ENCODE data around the gene METTL25B.
A peak's percentile ranks its signal among the peaks of the same experiment; 100 is the strongest.

METTL25B gene

DNA sequence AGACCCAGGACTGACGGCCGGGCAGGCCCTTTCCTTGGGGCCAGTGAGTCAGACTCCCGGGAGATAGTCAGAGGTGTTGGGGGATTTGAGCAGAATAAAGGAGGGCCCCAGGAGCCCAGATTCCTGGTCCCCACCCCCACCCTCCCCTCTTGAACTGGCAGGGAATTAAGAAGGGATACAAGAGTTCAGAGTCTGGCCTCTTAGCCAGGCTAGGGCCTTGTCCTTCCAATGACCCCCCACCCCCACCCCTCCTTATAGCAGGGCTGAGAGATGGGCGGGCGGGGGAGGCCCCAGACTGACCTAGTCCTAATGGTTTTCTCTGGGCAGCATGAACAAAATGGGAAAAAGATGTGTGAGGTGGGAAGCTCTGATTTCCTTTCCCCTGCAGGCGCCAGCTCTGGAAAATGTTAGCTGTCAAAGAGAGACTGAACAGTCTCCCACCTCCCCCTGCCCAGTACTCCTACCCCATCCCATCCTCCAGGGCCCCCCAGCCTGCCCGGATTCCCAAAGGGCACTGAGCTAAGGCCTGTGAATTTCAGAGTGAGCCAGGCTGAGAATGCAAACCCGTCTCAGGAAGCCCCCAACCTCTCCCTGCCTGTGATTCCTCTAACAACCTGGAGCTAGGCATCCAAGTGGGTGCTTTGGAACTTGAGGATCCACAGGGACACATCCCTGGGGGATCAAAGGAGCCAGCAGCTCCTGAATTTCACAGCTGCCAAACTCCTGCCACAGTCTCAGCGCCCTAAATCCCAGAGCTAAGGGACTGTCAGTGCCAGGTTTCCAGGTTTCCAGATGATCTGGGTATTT, 17.1 kb upstream of the METTL25B start:
- peak; percentile 69 for DNase-seq (ENCODE audit: low read depth)
- Histone ChIP-seq H3K9me3 (ENCODE audit: control insufficient read depth, low read length) (no peaks in the 10 kb centered on the region), H3K4me1 (ENCODE audit: control insufficient read depth, insufficient read depth, low read length) (peaks cover 63% of the 10 kb centered on the region)

DNA sequence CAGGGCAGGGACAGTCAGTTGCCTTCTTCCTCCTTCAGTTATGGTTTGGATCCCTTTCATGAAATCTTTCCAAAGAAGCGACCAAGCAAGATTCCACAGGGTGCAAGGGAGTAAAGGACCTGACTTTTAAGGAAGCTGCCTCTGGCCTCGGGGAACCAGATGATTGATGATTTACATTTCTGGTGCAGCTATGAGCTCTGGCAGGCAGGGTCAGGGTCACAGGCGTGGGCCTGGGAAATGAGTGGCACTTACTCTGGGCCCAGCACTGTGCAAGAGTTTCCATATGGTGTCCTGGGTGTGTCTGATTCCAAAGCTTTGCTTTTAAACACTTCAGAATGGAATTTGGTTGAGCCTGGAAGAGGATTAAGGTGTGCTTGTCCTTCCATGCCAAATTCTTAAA, 15.6 kb upstream of the METTL25B start:
- DNase-seq (ENCODE audit: low read depth), result no peak
- Histone ChIP-seq H3K36me3 (ENCODE audit: control insufficient read depth, insufficient read depth, low read length, severe bottlenecking) (no peaks in the 10 kb centered on the region), H3K4me1 (ENCODE audit: control insufficient read depth, insufficient read depth, low read length) (peaks cover 50% of the 10 kb centered on the region), H3K27me3 (replicated peaks; ENCODE audit: control insufficient read depth, insufficient read depth, low read length) (no peaks in the 10 kb centered on the region), H3K9ac (ENCODE audit: low read length) (no peak overlapping the region), H3K4me3 (ENCODE audit: low read length) (no peak overlapping the region), H3K9me3 (ENCODE audit: control insufficient read depth, low read length) (no peaks in the 10 kb centered on the region)

More for the DNA sequence above, 17.1 kb upstream of the METTL25B start:
- Histone ChIP-seq H3K4me3 (ENCODE audit: low read length) (no peak overlapping the region), H3K27me3 (replicated peaks; ENCODE audit: control insufficient read depth, insufficient read depth, low read length) (no peaks in the 10 kb centered on the region), H3K9ac (ENCODE audit: low read length) (peak overlapping the region; percentile 46), H3K36me3 (ENCODE audit: control insufficient read depth, insufficient read depth, low read length, severe bottlenecking) (no peaks in the 10 kb centered on the region)

DNA sequence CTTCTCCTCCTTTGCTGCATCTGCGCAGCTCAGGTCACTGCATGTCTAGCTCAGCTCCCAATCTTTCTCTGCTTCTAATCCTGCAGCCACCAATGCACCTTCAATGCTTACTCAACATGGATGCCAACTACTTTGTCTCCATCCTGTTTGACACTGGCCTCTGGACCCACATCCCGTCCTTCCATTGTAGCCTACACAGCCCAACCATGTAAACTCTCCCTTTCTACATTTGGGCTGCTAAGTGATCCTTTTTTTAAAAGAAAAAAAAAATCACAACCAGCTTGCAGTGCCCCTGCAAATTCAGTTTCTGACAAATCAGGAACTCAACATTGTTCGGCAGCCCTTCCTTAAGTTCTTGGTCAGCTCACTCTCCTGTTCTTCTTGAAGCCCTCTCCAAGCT, 13.4 kb upstream of the METTL25B start:
- no peak for DNase-seq (ENCODE audit: low read depth)
- Histone ChIP-seq H3K4me3 (ENCODE audit: low read length) (no peak overlapping the region), H3K9me3 (ENCODE audit: control insufficient read depth, low read length) (no peaks in the 10 kb centered on the region), H3K27me3 (replicated peaks; ENCODE audit: control insufficient read depth, insufficient read depth, low read length) (no peaks in the 10 kb centered on the region), H3K36me3 (ENCODE audit: control insufficient read depth, insufficient read depth, low read length, severe bottlenecking) (no peaks in the 10 kb centered on the region), H3K9ac (ENCODE audit: low read length) (no peak overlapping the region), H3K4me1 (ENCODE audit: control insufficient read depth, insufficient read depth, low read length) (peaks cover 28% of the 10 kb centered on the region)

DNA sequence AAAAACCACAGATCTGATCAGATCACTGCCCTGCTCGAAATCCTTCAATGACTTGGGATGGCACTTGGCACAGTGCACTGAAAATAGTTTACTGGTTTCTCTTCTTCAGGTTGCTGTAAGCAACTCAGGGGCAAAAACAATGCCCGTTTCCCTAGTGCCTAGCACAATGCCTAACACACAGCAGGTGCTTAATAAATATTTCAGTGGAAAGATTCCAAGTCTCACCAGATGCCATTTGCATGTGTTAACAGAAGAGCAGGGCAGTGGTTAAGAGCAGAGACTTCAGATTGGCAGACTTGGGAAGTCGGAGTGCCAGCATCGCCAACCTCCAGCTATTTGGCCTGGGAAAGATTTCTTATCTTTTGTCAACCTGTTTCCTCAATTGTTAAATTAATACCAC, 10.9 kb upstream of the METTL25B start:
- DNase-seq (ENCODE audit: low read depth), result no peak
- peaks cover 20% of the 10 kb centered on the region for H3K4me1 ChIP-seq (ENCODE audit: control insufficient read depth, insufficient read depth, low read length)
- H3K9ac ChIP-seq (ENCODE audit: low read length), result no peak overlapping the region
- H3K4me3 ChIP-seq (ENCODE audit: low read length), result no peak overlapping the region
- no peaks in the 10 kb centered on the region for H3K27me3 ChIP-seq (replicated peaks; ENCODE audit: control insufficient read depth, insufficient read depth, low read length)
- H3K36me3 ChIP-seq (ENCODE audit: control insufficient read depth, insufficient read depth, low read length, severe bottlenecking), result peaks cover 13% of the 10 kb centered on the region
- H3K9me3 ChIP-seq (ENCODE audit: control insufficient read depth, low read length), result no peaks in the 10 kb centered on the region

DNA sequence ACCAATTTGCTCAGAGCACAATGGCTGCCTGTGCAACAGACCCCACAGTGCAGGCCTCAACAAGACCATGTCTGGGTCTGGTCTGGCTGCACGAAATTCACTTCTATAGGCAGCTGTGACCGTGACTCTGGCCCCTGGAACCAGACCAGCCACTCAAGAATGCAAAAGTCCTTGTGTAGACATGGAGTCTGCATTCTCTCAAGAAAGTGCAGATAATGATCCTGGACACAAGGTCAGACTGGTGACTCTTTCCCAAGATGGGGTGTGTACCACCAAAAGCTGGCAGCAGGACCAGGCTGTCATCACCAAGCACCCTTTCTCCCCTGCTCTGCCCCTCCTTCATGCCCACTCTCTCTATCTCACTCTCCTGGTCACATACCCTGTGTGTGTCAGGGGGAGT, 7.1 kb upstream of the METTL25B start:
- Histone ChIP-seq H3K36me3 (ENCODE audit: control insufficient read depth, insufficient read depth, low read length, severe bottlenecking) (peaks cover 35% of the 10 kb centered on the region), H3K27me3 (replicated peaks; ENCODE audit: control insufficient read depth, insufficient read depth, low read length) (no peaks in the 10 kb centered on the region), H3K4me3 (ENCODE audit: low read length) (no peak overlapping the region), H3K9me3 (ENCODE audit: control insufficient read depth, low read length) (no peaks in the 10 kb centered on the region), H3K4me1 (ENCODE audit: control insufficient read depth, insufficient read depth, low read length) (peaks cover 17% of the 10 kb centered on the region), H3K9ac (ENCODE audit: low read length) (no peak overlapping the region)
- peak; percentile 53 for DNase-seq (ENCODE audit: low read depth)

DNA sequence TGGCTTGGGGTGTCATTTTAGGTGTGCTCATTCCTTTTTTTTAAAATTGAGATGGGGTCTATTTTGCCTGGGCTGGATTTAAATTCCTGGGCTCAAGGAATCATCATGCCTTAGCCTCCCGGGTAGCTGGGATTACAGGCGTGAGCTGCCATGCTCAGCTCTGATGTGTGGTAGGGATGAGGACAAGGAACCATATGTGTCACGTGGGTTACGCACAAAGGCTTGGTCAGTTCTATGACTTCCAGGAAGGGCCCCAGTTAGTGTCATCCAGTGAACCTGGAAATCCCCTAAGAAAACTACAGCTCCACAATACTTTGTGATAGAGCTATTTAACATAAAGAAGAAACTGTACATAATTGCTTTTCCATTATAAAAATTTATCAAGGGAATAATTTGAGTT, 6.7 kb upstream of the METTL25B start:
- H3K27me3 ChIP-seq (replicated peaks; ENCODE audit: control insufficient read depth, insufficient read depth, low read length), result no peaks in the 10 kb centered on the region
- peaks cover 21% of the 10 kb centered on the region for H3K4me1 ChIP-seq (ENCODE audit: control insufficient read depth, insufficient read depth, low read length)
- H3K9ac ChIP-seq (ENCODE audit: low read length), result no peak overlapping the region
- peaks cover 35% of the 10 kb centered on the region for H3K36me3 ChIP-seq (ENCODE audit: control insufficient read depth, insufficient read depth, low read length, severe bottlenecking)
- H3K9me3 ChIP-seq (ENCODE audit: control insufficient read depth, low read length), result no peaks in the 10 kb centered on the region
- no peak for DNase-seq (ENCODE audit: low read depth)
- H3K4me3 ChIP-seq (ENCODE audit: low read length), result no peak overlapping the region

DNA sequence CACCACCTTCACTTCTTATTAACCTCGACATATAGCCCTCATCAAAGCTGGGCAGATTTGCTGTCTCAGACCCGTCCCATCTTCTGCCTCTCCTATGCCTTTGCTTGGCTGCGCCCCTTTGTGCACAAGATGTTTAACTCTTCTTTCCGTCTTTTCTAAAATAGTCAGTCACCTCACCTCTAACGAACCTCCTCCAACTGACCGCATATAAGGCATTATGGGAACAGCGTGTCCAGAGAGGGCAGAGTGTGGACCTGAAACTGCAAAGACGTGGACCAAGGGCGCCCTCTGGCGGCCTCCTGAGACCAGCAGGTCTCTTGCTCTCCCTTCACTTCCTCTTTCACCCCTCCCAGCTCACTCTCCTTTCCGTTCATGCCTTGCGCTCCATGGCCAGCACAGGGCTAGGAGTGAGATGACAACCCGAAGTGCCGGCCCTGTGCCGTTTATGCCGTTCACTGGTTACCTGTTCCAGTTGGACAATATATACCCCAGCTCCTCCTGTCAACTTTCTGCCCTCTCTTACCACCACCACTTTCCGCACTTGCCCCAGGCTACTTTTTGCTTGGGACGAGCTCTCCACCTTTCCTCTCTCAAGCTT, 2.5 kb upstream of the METTL25B start:
- H3K36me3 ChIP-seq (ENCODE audit: control insufficient read depth, insufficient read depth, low read length, severe bottlenecking), result peaks cover 32% of the 10 kb centered on the region

DNA sequence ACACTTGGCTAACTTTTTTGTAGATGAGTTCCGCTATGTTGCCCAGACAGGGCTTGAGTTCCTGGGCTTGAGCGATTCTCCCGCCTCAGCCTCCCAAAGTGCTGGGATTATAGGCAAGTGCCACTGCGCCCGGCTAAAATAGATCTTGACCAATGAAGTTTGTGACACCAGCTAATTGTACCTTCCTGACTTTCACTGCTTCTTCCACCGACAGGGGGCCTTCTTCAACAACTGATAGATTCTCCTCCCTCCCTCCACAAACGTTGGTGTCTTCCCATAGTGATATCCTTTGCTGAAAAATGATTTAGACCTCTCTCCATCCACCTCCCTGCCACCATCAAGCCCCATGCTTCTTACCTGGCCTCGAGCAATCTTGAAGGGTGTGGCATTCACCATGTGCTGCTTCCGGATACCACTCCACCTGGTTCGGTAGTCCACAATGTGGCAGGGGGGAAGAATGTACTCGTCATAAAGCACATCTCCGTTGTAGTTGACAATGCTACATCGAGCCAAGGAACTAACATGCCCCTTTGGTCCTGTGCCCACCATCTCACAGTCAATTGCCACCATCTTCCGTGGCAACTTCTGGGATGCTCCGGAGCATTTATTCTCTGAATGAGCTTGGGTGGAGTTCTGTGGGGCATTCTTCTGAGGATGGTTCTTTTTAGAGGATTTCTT, 1.6 kb upstream of the METTL25B start:
- Histone ChIP-seq H3K4me3 (ENCODE audit: low read length) (peak overlapping the region; percentile 100), H3K9me3 (ENCODE audit: control insufficient read depth, low read length) (no peaks in the 10 kb centered on the region), H3K36me3 (ENCODE audit: control insufficient read depth, insufficient read depth, low read length, severe bottlenecking) (peaks cover 26% of the 10 kb centered on the region), H3K4me1 (ENCODE audit: control insufficient read depth, insufficient read depth, low read length) (peaks cover 36% of the 10 kb centered on the region), H3K27me3 (replicated peaks; ENCODE audit: control insufficient read depth, insufficient read depth, low read length) (no peaks in the 10 kb centered on the region), H3K9ac (ENCODE audit: low read length) (peak overlapping the region; percentile 97)
- DNase-seq (ENCODE audit: low read depth), result peak; percentile 79

More for the DNA sequence above, 2.5 kb upstream of the METTL25B start:
- Histone ChIP-seq H3K9ac (ENCODE audit: low read length) (peak overlapping the region; percentile 68), H3K27me3 (replicated peaks; ENCODE audit: control insufficient read depth, insufficient read depth, low read length) (no peaks in the 10 kb centered on the region), H3K4me3 (ENCODE audit: low read length) (peak overlapping the region; percentile 100), H3K4me1 (ENCODE audit: control insufficient read depth, insufficient read depth, low read length) (peaks cover 43% of the 10 kb centered on the region), H3K9me3 (ENCODE audit: control insufficient read depth, low read length) (no peaks in the 10 kb centered on the region)
- DNase-seq (ENCODE audit: low read depth), result peak; percentile 96

DNA sequence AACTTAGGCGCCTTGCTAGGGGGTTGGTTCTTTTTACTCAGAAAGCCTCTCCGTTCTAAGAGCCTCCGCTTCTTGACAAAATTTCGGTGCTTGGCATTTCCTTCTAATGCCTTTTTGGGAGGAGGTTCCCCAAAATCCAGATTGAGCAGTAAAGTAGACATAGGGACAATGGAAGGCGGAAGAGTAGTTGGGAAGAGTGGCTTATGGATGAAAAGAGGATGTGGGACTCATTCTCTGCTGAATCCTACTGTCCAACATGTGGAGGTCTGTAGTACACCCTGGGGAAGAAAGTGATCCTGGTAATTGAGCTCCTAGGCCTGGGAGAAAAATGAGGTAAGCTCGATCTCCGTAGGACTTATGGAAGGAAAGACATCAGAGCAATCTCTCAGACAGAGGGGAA, 777 bp upstream of the METTL25B start:
- Histone ChIP-seq H3K4me1 (ENCODE audit: control insufficient read depth, insufficient read depth, low read length) (peaks cover 36% of the 10 kb centered on the region), H3K27me3 (replicated peaks; ENCODE audit: control insufficient read depth, insufficient read depth, low read length) (no peaks in the 10 kb centered on the region), H3K9ac (ENCODE audit: low read length) (peak overlapping the region; percentile 97), H3K4me3 (ENCODE audit: low read length) (peak overlapping the region; percentile 100), H3K36me3 (ENCODE audit: control insufficient read depth, insufficient read depth, low read length, severe bottlenecking) (peaks cover 26% of the 10 kb centered on the region), H3K9me3 (ENCODE audit: control insufficient read depth, low read length) (no peaks in the 10 kb centered on the region)
- DNase-seq (ENCODE audit: low read depth), result no peak

DNA sequence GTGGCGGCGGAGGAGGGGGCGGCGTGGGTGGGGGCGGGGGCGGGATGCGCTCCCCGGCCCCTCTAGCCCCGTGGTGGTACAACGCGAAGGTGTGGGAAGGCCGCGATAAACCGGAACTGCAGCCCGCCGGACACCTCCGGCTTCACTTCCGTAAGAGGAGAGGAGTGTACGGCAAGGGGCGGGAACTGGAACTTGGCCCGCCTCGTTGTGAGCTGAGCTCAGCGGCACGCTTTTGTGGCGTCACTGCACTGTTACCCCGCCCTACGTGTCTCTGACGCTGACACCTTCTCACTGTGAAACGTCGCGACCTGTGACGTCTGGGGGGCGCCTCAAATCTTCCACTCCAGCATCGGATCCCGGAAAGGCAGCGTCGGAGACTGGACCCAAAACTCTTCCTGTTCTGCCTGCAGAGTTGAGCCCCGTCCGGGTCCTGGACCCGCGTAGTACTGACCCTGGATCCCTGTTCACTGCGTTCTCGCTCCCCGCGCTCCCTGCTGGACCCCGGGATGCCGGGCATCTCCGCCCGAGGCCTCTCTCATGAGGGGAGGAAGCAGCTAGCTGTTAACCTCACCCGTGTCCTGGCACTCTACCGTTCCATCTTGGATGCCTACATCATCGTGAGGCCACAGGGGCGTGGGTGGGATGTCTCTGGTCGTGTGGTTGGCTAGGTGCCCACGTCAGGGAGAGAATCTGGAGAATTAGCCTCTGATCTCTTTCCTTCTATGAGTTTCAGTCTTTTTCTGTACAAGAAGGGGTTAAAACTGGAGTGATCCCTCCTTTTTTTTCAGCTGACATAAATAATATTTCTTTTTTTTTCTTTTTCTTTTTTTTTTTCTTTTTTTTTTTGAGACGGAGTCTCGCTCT, 562 bp downstream of the METTL25B start, which contains the start of gene ISG20L2:
ISG20L2 (minus strand) TSS at position 168 of the 864 bp plus-strand sequence. CDS start 1,114 bp downstream, outside the sequence.
- Histone ChIP-seq H3K36me3 (ENCODE audit: control insufficient read depth, insufficient read depth, low read length, severe bottlenecking) (peaks cover 20% of the 10 kb centered on the region), H3K9me3 (ENCODE audit: control insufficient read depth, low read length) (no peaks in the 10 kb centered on the region), H3K4me1 (ENCODE audit: control insufficient read depth, insufficient read depth, low read length) (peaks cover 36% of the 10 kb centered on the region), H3K4me3 (ENCODE audit: low read length) (peak within 1 kb of the TSS; percentile 100), H3K9ac (ENCODE audit: low read length) (peak within 1 kb of the TSS; percentile 97), H3K27me3 (replicated peaks; ENCODE audit: control insufficient read depth, insufficient read depth, low read length) (no peaks in the 10 kb centered on the region)
- peak; percentile 99 for DNase-seq (ENCODE audit: low read depth)

Measured in adipocyte (in vitro differentiated cells).